K562 treated with DMSO at 1 percent for 48 hours (cell line): ENCODE results near the gene ROR1. TPM values are rescaled to one million over a fixed set of nuclear protein-coding genes. Genes with fewer than 3 reads are reported as not detected.

Experiments used
- total RNA-seq: library from RNA; unstranded; fragments of 300-600 nt; gene quantifications from 2 replicates; pipeline ENCODE4 v1.2.3, GENCODE V29; 2022; ENCODE audit warnings: low replicate concordance; ENCODE audit errors: extremely low read depth

Gene ROR1
- not detected in 2 replicates for total RNA-seq

GRCh38 chr1:63773815-63774616 is at the start of gene ROR1:
Gene ROR1, plus strand, starts transcription at chr1:63774017.

DNA sequence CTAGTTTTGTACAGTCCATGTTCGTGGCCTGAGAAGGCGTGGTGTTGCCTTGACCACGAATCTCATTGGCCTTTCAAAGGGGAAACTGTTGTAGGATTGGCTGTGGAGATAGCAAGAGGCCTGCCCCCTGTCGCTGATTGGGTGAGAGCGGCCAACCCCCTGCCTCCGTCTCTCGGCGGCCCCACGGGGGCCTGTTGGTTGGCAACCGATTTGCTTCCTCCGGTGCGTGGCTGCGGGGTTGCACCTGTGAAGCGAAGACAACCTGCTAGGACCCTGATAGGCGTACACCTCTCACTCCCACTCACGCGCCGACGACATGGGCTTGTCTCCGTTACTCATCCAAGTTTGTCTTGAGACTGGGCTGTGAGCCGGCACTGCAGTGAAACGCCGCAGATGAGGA is 429.6 kb downstream of the ROR1 start, which contains the start of gene UBE2U:
Gene UBE2U, plus strand, starts transcription at position 204 of the 400 bp plus-strand sequence. CDS start 428 bp downstream, outside the sequence.

Other genes with a start within 250 kb of the ROR1 start
- gene PGM1, start 180.6 kb upstream of the ROR1 start, total RNA-seq: not detected in 2 replicates